AG10803 (cell line): Measurements from ENCODE around the gene RELN.

Source experiments
- DNase-seq: peaks from one replicate; pipeline ENCODE4 v3.0.0; 2010; ENCODE audit warnings: low read depth
- H3K4me3 ChIP-seq: 2 replicates; pipeline ENCODE4 v1.5.1; 2011; ENCODE audit warnings: mild to moderate bottlenecking, low read length, control low read depth
- TF ChIP-seq, protein P1 (sequence below): conservative IDR thresholded peaks from 2 replicates; pipeline ENCODE4 v1.5.1; 2011; ENCODE audit warnings: mild to moderate bottlenecking, low read length, control low read depth, inconsistent platforms

Gene RELN

DNA sequence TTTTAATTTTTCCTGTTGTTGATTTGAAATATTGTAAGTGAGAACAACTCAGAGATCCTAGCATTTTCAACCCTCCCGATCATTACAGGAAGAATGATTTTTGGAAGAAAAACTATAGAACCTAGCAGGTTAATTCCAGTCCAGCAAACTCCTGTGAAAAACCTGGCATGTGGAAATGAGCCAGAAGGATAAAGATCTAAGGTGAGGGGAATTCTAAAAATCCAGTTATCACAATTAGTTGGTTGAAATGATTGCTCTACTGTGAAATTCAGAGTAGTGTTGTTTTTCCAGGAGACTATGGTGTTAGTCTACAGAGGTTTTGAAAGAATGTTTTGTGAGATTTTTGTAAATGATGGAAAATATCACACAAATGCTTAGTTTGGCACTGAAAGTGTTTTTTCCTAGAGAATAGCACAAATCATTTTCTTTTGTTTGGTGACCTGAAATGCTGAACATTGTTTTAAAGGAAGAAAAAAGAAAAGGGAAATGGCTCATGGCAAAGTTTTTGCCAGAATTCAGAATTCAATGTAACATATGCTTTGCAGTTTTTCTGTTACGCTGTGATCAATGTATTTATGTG lies 391.0 kb downstream of the RELN start:
- DNase-seq = no peak
- TF ChIP-seq, protein P1, sequence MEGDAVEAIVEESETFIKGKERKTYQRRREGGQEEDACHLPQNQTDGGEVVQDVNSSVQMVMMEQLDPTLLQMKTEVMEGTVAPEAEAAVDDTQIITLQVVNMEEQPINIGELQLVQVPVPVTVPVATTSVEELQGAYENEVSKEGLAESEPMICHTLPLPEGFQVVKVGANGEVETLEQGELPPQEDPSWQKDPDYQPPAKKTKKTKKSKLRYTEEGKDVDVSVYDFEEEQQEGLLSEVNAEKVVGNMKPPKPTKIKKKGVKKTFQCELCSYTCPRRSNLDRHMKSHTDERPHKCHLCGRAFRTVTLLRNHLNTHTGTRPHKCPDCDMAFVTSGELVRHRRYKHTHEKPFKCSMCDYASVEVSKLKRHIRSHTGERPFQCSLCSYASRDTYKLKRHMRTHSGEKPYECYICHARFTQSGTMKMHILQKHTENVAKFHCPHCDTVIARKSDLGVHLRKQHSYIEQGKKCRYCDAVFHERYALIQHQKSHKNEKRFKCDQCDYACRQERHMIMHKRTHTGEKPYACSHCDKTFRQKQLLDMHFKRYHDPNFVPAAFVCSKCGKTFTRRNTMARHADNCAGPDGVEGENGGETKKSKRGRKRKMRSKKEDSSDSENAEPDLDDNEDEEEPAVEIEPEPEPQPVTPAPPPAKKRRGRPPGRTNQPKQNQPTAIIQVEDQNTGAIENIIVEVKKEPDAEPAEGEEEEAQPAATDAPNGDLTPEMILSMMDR = no peak
- no peak overlapping the region for H3K4me3 ChIP-seq

GRCh38 chr7:103597606-103598005 lies 391.9 kb downstream of the RELN start:
- DNase-seq = no peak
- TF ChIP-seq, protein P1 = no peak
- H3K4me3 ChIP-seq = no peak overlapping the region

- no peak overlapping the region for H3K4me3 ChIP-seq
- no peak for DNase-seq
- TF ChIP-seq, protein P1 = no peak
Measured at GRCh38 chr7:103594186-103594585, 395.3 kb downstream of the RELN start.

GRCh38 chr7:103593691-103594090 lies 395.8 kb downstream of the RELN start:
- no peak for DNase-seq
- TF ChIP-seq, protein P1 = no peak

DNA sequence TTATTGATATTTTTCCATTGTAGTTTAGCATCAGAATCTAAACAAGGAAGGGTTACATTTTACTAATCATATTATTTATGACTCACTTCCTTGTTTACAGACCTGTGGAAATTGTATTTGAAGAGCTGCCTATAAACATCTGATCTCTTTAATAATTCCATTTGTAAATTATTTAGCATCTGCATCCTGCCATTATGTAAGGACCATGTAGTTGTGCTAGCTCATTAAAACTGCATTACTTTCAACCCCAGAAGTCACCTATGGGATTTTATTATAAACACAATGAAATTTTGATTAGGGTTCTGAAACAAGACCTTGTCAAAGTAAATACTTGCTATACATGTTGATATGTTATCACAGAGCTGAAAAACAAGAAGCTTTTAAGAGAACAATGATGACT lies 396.6 kb downstream of the RELN start:
- TF ChIP-seq, protein P1 = no peak
- no peak for DNase-seq
- no peak overlapping the region for H3K4me3 ChIP-seq

More at GRCh38 chr7:103593691-103594090, 395.8 kb downstream of the RELN start:
- no peak overlapping the region for H3K4me3 ChIP-seq

- no peak overlapping the region for H3K4me3 ChIP-seq
- TF ChIP-seq, protein P1 = no peak
- no peak for DNase-seq
Measured at GRCh38 chr7:103592187-103592586, 397.3 kb downstream of the RELN start.

- DNase-seq = no peak
- no peak overlapping the region for H3K4me3 ChIP-seq
- TF ChIP-seq, protein P1 = no peak
Measured at GRCh38 chr7:103580031-103580430, 409.4 kb downstream of the RELN start.
